Osteoblast (primary cell): ENCODE measurements around the gene ITLN2. TPM values are rescaled to one million over a fixed set of nuclear protein-coding genes. Genes with fewer than 3 reads are reported as not detected.

ENCODE experiments used
- DNase-seq: peaks from one replicate; pipeline ENCODE4 v3.0.0; 2011; ENCODE audit warnings: low spot score, mixed read lengths; ENCODE audit not compliant: insufficient read length; ENCODE audit errors: missing footprints
- H2AFZ ChIP-seq: 2 replicates; pipeline ENCODE4 v1.6.0; 2011; ENCODE audit warnings: mild to moderate bottlenecking, low read length
- H3K27ac ChIP-seq: 2 replicates; pipeline ENCODE4 v1.5.1; 2011; ENCODE audit warnings: mild to moderate bottlenecking, low read depth, low read length, moderate library complexity
- H3K27me3 ChIP-seq: 2 replicates; pipeline ENCODE4 v1.6.0; 2012; ENCODE audit warnings: mild to moderate bottlenecking, control low read depth, inconsistent platforms, low read length, moderate library complexity; ENCODE audit not compliant: insufficient read depth
- H3K36me3 ChIP-seq: 2 replicates; pipeline ENCODE4 v1.5.1; 2011; ENCODE audit warnings: mild to moderate bottlenecking, low read length, control low read depth, moderate library complexity; ENCODE audit not compliant: insufficient read depth
- H3K4me1 ChIP-seq: 2 replicates; pipeline ENCODE4 v1.5.1; 2011; ENCODE audit warnings: mild to moderate bottlenecking, low read length, control low read depth, moderate library complexity; ENCODE audit not compliant: insufficient read depth
- H3K4me2 ChIP-seq: 2 replicates; pipeline ENCODE4 v1.6.0; 2011; ENCODE audit warnings: mild to moderate bottlenecking, low read length; ENCODE audit not compliant: insufficient read depth
- H3K4me3 ChIP-seq: fragments of 200-600 bp; sonication (generic); 3 replicates; pipeline ENCODE4 v1.5.1; 2012; ENCODE audit warnings: mild to moderate bottlenecking, low read length, inconsistent platforms; ENCODE audit not compliant: insufficient read depth
- H3K79me2 ChIP-seq: 2 replicates; pipeline ENCODE4 v1.6.0; 2012; ENCODE audit warnings: mild to moderate bottlenecking, low read length, control low read depth, inconsistent platforms; ENCODE audit not compliant: insufficient read depth
- H3K9me3 ChIP-seq: 2 replicates; pipeline ENCODE4 v1.5.1; 2011; ENCODE audit warnings: low read depth, low read length, control low read depth
- H4K20me1 ChIP-seq: 2 replicates; pipeline ENCODE4 v1.6.0; 2012; ENCODE audit warnings: mild to moderate bottlenecking, low read length, control low read depth; ENCODE audit not compliant: insufficient read depth
- total RNA-seq: library from RNA; depleted of rRNA; stranded (reverse); fragments of >200 nt; gene quantifications from 2 replicates; pipeline ENCODE4 v1.2.3, GENCODE V29; 2012
- TF ChIP-seq, protein P1 (sequence below): IDR thresholded peaks from 2 replicates; pipeline ENCODE4 v1.5.1; 2011; ENCODE audit warnings: mild to moderate bottlenecking, low read depth, low read length, moderate library complexity; ENCODE audit errors: extremely low read depth

The ITLN2 gene
- total RNA-seq, 1 donor, result not detected

GRCh38 chr1:160911441-160911840 lies 43.2 kb downstream of the ITLN2 start:
- Histone ChIP-seq H3K79me2 (no peaks in the 10 kb centered on the region), H3K4me3 (no peak overlapping the region), H3K4me1 (no peaks in the 10 kb centered on the region), H3K27ac (no peak overlapping the region), H3K27me3 (no peaks in the 10 kb centered on the region), H3K36me3 (no peaks in the 10 kb centered on the region), H4K20me1 (no peaks in the 10 kb centered on the region), H2AFZ (no peak overlapping the region), H3K4me2 (no peak overlapping the region), H3K9me3 (no peaks in the 10 kb centered on the region)
- no peak for DNase-seq
- TF ChIP-seq, protein P1, sequence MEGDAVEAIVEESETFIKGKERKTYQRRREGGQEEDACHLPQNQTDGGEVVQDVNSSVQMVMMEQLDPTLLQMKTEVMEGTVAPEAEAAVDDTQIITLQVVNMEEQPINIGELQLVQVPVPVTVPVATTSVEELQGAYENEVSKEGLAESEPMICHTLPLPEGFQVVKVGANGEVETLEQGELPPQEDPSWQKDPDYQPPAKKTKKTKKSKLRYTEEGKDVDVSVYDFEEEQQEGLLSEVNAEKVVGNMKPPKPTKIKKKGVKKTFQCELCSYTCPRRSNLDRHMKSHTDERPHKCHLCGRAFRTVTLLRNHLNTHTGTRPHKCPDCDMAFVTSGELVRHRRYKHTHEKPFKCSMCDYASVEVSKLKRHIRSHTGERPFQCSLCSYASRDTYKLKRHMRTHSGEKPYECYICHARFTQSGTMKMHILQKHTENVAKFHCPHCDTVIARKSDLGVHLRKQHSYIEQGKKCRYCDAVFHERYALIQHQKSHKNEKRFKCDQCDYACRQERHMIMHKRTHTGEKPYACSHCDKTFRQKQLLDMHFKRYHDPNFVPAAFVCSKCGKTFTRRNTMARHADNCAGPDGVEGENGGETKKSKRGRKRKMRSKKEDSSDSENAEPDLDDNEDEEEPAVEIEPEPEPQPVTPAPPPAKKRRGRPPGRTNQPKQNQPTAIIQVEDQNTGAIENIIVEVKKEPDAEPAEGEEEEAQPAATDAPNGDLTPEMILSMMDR, result no peak

DNA sequence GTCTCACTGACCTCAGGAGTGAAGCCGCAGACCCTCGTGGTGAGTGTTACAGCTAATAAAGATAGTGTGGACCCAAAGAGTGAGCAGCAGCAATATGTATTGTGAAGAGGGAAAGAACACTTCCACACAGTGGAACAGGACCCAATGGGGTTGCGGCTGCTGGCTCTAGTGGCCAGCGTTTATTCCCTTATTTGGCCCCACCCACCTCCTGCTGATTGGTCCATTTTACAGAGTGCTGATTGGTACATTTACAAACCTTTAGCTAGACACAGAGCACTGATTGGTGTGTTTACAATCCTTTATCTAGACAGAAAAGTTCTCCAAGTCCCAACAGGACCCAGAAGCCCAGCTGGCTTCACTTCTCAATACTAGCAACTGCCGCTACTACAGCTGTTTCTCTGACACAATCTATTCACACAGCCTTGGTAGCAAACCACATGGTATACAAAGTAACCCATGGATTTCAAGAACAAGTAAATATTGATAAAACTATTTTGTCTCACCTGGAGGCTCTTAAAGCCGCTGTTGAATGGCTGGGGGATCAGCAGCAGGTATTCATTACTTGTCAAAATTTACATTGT lies 44.3 kb downstream of the ITLN2 start:
- TF ChIP-seq, protein P1, result no peak
- Histone ChIP-seq H3K36me3 (no peaks in the 10 kb centered on the region), H3K27me3 (no peaks in the 10 kb centered on the region), H3K4me1 (no peaks in the 10 kb centered on the region), H3K4me2 (no peak overlapping the region), H3K9me3 (no peaks in the 10 kb centered on the region), H3K79me2 (no peaks in the 10 kb centered on the region), H3K4me3 (no peak overlapping the region), H4K20me1 (no peaks in the 10 kb centered on the region), H3K27ac (no peak overlapping the region), H2AFZ (no peak overlapping the region)
- DNase-seq, result no peak

DNA sequence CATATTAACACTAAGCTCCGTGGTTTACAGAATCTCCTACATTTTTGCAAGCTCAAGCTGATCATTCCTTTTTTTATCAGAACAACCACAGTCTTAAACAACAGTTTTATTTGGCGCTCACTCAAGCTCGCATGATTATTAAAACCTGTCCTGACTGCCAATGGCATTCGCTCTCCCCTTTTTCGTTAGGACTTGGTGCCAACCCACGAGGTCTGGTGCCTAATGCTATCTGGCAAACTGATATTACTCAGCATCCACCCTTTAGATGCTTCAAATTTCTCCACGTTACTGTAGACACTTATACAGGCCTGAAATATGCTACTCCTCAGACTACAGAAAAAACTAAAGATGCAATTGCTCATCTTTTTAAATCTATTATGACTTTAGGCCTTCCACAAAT lies 46.6 kb downstream of the ITLN2 start:
- Histone ChIP-seq H3K27ac (no peak overlapping the region), H3K27me3 (no peaks in the 10 kb centered on the region), H2AFZ (no peak overlapping the region), H3K4me2 (no peak overlapping the region), H3K4me3 (no peak overlapping the region), H3K9me3 (no peaks in the 10 kb centered on the region), H3K36me3 (no peaks in the 10 kb centered on the region), H4K20me1 (no peaks in the 10 kb centered on the region), H3K4me1 (no peaks in the 10 kb centered on the region), H3K79me2 (no peaks in the 10 kb centered on the region)
- no peak for DNase-seq
- TF ChIP-seq, protein P1, result no peak

GRCh38 chr1:160905617-160905989 lies 49.0 kb downstream of the ITLN2 start:
- no peak overlapping the region for H3K4me3 ChIP-seq
- TF ChIP-seq, protein P1, result no peak
- no peak overlapping the region for H3K27ac ChIP-seq
- no peaks in the 10 kb centered on the region for H4K20me1 ChIP-seq
- H3K79me2 ChIP-seq, result no peaks in the 10 kb centered on the region
- no peak overlapping the region for H3K4me2 ChIP-seq
- H3K9me3 ChIP-seq, result no peaks in the 10 kb centered on the region
- H3K4me1 ChIP-seq, result no peaks in the 10 kb centered on the region
- H2AFZ ChIP-seq, result no peak overlapping the region
- H3K27me3 ChIP-seq, result no peaks in the 10 kb centered on the region
- H3K36me3 ChIP-seq, result no peaks in the 10 kb centered on the region
- no peak for DNase-seq
